Measurements from ENCODE around the gene RBFOX2. TPM values are rescaled to one million over a fixed set of nuclear protein-coding genes. Genes with fewer than 3 reads are reported as not detected.

RBFOX2 gene
- total and polyA plus RNA-seq, 2 donors from 2014 or later = 17.2 to 68.6 TPM

DNA sequence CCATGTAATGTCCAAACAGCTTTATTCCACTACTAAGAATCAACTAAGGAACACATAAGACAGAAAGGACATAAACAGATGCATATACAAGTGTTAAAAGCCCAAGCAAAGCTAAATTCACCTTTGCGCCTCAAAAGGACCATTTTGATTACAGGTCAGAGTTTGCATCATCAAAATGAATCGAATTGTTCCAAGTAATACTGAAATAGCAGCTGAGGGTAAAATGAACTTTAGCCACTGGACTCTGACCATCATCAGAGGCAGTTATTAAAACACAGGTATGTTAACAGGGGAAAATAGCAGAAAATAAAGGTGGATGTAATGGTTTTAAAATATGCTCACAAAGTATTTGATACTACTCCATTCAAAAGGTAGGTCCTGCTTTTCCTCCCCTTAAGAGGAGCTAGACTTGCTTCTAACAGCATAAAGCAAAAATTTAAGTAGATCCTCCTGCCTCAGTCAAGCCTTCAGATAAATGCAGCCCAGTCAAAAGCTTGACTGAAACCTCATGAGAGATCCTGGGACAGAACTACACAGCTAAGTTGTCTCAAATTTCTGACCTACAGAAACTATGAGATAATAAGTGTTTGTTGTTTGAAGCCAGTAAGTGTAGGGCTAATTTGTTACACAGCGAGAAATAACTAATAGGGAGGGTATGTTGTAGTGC is 35.4 kb downstream of the RBFOX2 start:
- H3K4me1 ChIP-seq (ENCODE audit: control insufficient read depth in 2 of 3, insufficient read depth in 2 of 3, low read depth in 1 of 3, low read length in 3 of 3) = peaks cover 4 to 5% (median 5%) of the 10 kb centered on the region in 3 donors

DNA sequence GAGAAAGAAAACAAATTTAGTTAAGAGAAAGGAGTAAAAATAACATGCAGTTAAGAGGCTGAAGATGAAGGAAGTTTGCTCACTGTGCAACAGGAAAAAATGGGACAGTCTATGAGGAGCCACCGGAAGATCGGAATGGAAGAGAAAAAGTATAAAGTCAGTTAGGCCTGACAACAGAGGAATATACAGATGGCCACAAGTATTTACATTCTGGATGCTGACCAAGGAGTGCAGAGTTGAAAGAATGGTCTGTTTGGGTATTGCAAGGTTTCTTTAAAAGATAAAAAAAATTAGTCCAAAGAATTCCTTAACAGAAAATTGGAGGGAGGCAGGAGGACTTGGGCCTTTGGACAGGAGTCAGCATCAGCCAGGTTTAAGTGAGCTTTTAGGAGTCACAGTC is 37.5 kb downstream of the RBFOX2 start:
- H3K4me1 ChIP-seq (ENCODE audit: control insufficient read depth in 2 of 3, insufficient read depth in 2 of 3, low read depth in 1 of 3, low read length in 3 of 3) = peaks cover 5 to 7% (median 5%) of the 10 kb centered on the region in 3 donors
- H3K36me3 ChIP-seq (ENCODE audit: control insufficient read depth in 2 of 3, insufficient read depth in 3 of 3, low read length in 3 of 3) = no peaks in the 10 kb centered on the region
- FAIRE-seq (no peak), DNase-seq (no peak)
- no peak overlapping the region for H3K4me3 ChIP-seq (ENCODE audit: low read length in 3 of 3)
- intact Hi-C loops (cut with DNase I) = no loop called here
- no peak overlapping the region for H3K9ac ChIP-seq (ENCODE audit: low read length in 3 of 3)
- H3K27me3 ChIP-seq (ENCODE audit: control insufficient read depth, insufficient read depth, low read length) = no peaks in the 10 kb centered on the region
- no peaks in the 10 kb centered on the region for H3K9me3 ChIP-seq (ENCODE audit: control insufficient read depth in 2 of 3, insufficient read depth in 1 of 3, low read length in 3 of 3)
- TF ChIP-seq, protein P1, sequence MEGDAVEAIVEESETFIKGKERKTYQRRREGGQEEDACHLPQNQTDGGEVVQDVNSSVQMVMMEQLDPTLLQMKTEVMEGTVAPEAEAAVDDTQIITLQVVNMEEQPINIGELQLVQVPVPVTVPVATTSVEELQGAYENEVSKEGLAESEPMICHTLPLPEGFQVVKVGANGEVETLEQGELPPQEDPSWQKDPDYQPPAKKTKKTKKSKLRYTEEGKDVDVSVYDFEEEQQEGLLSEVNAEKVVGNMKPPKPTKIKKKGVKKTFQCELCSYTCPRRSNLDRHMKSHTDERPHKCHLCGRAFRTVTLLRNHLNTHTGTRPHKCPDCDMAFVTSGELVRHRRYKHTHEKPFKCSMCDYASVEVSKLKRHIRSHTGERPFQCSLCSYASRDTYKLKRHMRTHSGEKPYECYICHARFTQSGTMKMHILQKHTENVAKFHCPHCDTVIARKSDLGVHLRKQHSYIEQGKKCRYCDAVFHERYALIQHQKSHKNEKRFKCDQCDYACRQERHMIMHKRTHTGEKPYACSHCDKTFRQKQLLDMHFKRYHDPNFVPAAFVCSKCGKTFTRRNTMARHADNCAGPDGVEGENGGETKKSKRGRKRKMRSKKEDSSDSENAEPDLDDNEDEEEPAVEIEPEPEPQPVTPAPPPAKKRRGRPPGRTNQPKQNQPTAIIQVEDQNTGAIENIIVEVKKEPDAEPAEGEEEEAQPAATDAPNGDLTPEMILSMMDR (IDR thresholded peaks at IDR 0.05; ENCODE audit: borderline replicate concordance, extremely low read depth, insufficient read depth) = no peak
- H3K27ac ChIP-seq (ENCODE audit: low read depth in 2 of 2, low read length in 2 of 2) = no peak overlapping the region

More for the DNA sequence above, 35.4 kb downstream of the RBFOX2 start:
- TF ChIP-seq, protein P1 (IDR thresholded peaks at IDR 0.05; ENCODE audit: borderline replicate concordance, extremely low read depth, insufficient read depth) = no peak
- DNase-seq (no peak), FAIRE-seq (no peak)
- H3K36me3 ChIP-seq (ENCODE audit: control insufficient read depth in 2 of 3, insufficient read depth in 3 of 3, low read length in 3 of 3) = no peaks in the 10 kb centered on the region
- H3K4me3 ChIP-seq (ENCODE audit: low read length in 3 of 3) = no peak overlapping the region
- intact Hi-C loops (cut with DNase I) = no loop called here
- H3K9me3 ChIP-seq (ENCODE audit: control insufficient read depth in 2 of 3, insufficient read depth in 1 of 3, low read length in 3 of 3) = no peaks in the 10 kb centered on the region
- H3K9ac ChIP-seq (ENCODE audit: low read length in 3 of 3) = no peak overlapping the region
- H3K27me3 ChIP-seq (ENCODE audit: control insufficient read depth, insufficient read depth, low read length) = no peaks in the 10 kb centered on the region
- no peak overlapping the region for H3K27ac ChIP-seq (ENCODE audit: low read depth in 2 of 2, low read length in 2 of 2)

DNA sequence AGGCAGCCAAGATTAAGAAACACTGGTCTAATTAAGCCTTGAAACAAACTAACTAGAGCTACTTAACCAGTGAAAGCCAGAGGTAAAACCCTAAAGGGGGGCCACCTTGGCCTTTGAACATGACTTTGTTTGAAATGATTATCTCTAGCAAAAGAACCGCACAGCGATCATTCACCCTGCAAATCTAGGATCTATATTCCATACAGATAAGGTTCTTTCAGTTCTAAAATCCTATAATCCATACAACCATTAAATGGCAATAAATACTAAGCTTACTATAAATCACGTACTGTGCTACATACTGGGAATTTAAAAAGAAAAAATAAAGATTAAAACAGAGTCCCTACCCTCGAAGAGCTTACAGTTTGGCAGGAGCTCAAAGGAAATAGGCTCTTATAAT is 40.6 kb downstream of the RBFOX2 start:
- no peaks in the 10 kb centered on the region for H3K36me3 ChIP-seq (ENCODE audit: control insufficient read depth in 2 of 3, insufficient read depth in 3 of 3, low read length in 3 of 3)
- peaks cover 0 to 17% (median 11%) of the 10 kb centered on the region in 3 donors for H3K4me1 ChIP-seq (ENCODE audit: control insufficient read depth in 2 of 3, insufficient read depth in 2 of 3, low read depth in 1 of 3, low read length in 3 of 3)
- FAIRE-seq (no peak), DNase-seq (no peak)
- TF ChIP-seq, protein P1 (IDR thresholded peaks at IDR 0.05; ENCODE audit: borderline replicate concordance, extremely low read depth, insufficient read depth) = no peak
- no peaks in the 10 kb centered on the region for H3K27me3 ChIP-seq (ENCODE audit: control insufficient read depth, insufficient read depth, low read length)
- no peaks in the 10 kb centered on the region for H3K9me3 ChIP-seq (ENCODE audit: control insufficient read depth in 2 of 3, insufficient read depth in 1 of 3, low read length in 3 of 3)
- intact Hi-C loops (cut with DNase I) = no loop called here
- H3K9ac ChIP-seq (ENCODE audit: low read length in 3 of 3) = no peak overlapping the region
- H3K4me3 ChIP-seq (ENCODE audit: low read length in 3 of 3) = no peak overlapping the region
- H3K27ac ChIP-seq (ENCODE audit: low read depth in 2 of 2, low read length in 2 of 2) = no peak overlapping the region
